ENCODE measurements around the gene ITGA2B. TPM values are rescaled to one million over a fixed set of nuclear protein-coding genes. Genes with fewer than 3 reads are reported as not detected.

The ITGA2B gene
- total and polyA plus RNA-seq, 2 of the 8 experiments (the other 6 are each of a cell fraction or from before 2014, with no cell fraction given): 6.9 to 12.3 TPM

GRCh38 chr17:44353672-44354331 is 35.6 kb downstream of the ITGA2B start (continued):
- TF ChIP-seq RXRA (IDR thresholded peaks at IDR 0.05; ENCODE audit: insufficient read depth, low read depth, low read length) (no peak), CBX5 (IDR thresholded peaks at IDR 0.05; ENCODE audit: low read depth, low read length) (no peak), ASH2L (IDR thresholded peaks at IDR 0.05; ENCODE audit: low read length) (no peak), HDAC2 (IDR thresholded peaks at IDR 0.05; ENCODE audit: borderline replicate concordance in 1 of 2, low read depth in 2 of 2, low read length in 2 of 2) (0 out of 4 replicates have a peak, but pooled peaks of 1 of the 2 experiments have one; percentile 41), RBBP5 (IDR thresholded peaks at IDR 0.05; ENCODE audit: borderline replicate concordance, low read depth, low read length) (no peak; the same call in 1 of the 2 replicates), SIN3A (conservative IDR thresholded peaks at IDR 0.05 in 1 of 2, IDR thresholded peaks at IDR 0.05 in 1 of 2; ENCODE audit: low read depth in 1 of 2, low read length in 2 of 2) (no peak; a peak in 1 of 4 replicates), BCL11A (IDR thresholded peaks at IDR 0.05; ENCODE audit: low read depth in 2 of 2, low read length in 2 of 2) (no peak), JUN (IDR thresholded peaks at IDR 0.05; ENCODE audit: low read depth, low read length) (no peak), CREB1 (IDR thresholded peaks at IDR 0.05) (no peak), TCF12 (IDR thresholded peaks at IDR 0.05; ENCODE audit: low read depth, low read length) (no peak), NRF1 (IDR thresholded peaks at IDR 0.05; ENCODE audit: low read depth, low read length) (no peak), CBX8 (IDR thresholded peaks at IDR 0.05; ENCODE audit: borderline replicate concordance, low read depth, low read length) (no peak), EGR1 (IDR thresholded peaks at IDR 0.05; ENCODE audit: borderline replicate concordance, low read depth, low read length) (no peak), HDAC6 (IDR thresholded peaks at IDR 0.05; ENCODE audit: low read depth, low read length) (no peak), CTBP2 (IDR thresholded peaks at IDR 0.05; ENCODE audit: borderline replicate concordance, insufficient read depth, insufficient read length, low read length) (no peak), POLR2AphosphoS5 (IDR thresholded peaks at IDR 0.05; ENCODE audit: low read depth, low read length) (0 out of 2 replicates have a peak, but pooled peaks have one; percentile 8), BACH1 (IDR thresholded peaks at IDR 0.05; ENCODE audit: low read length) (no peak), RAD21 (IDR thresholded peaks at IDR 0.05 in 1 of 2, conservative IDR thresholded peaks at IDR 0.05 in 1 of 2; ENCODE audit: low read depth in 2 of 2, low read length in 2 of 2) (no peak), YY1 (IDR thresholded peaks at IDR 0.05; ENCODE audit: low read depth, low read length) (no peak), GABPA (IDR thresholded peaks at IDR 0.05; ENCODE audit: borderline replicate concordance, insufficient read depth, low read length) (no peak), KDM5A (IDR thresholded peaks at IDR 0.05; ENCODE audit: low read length) (no peak), CHD1 (IDR thresholded peaks at IDR 0.05; ENCODE audit: low read depth, low read length) (no peak)
